Measurements from ENCODE around the gene CACNA1E. TPM values are rescaled to one million over a fixed set of nuclear protein-coding genes. Genes with fewer than 3 reads are reported as not detected.

Gene CACNA1E
- total RNA-seq, 1 donor from 2014 or later = 0.52 TPM

GRCh38 chr1:181608948-181609347 is 125.6 kb downstream of the CACNA1E start:
- Histone ChIP-seq H3K9me3 (ENCODE audit: control insufficient read depth in 3 of 3, low read length in 3 of 3) (no peaks in the 10 kb centered on the region), H3K36me3 (ENCODE audit: control insufficient read depth in 3 of 3, insufficient read depth in 3 of 3, low read length in 3 of 3) (no peaks in the 10 kb centered on the region), H3K4me3 (ENCODE audit: low read length in 3 of 3) (no peak overlapping the region), H3K4me1 (ENCODE audit: control insufficient read depth in 3 of 3, insufficient read depth in 3 of 3, low read length in 3 of 3) (no peaks in the 10 kb centered on the region), H3K27ac (ENCODE audit: low read depth, low read length) (no peak overlapping the region), H3K27me3 (ENCODE audit: control insufficient read depth in 3 of 3, insufficient read depth in 3 of 3, low read length in 3 of 3) (no peaks in the 10 kb centered on the region), H3K9ac (ENCODE audit: low read depth in 1 of 3, low read length in 3 of 3) (no peak overlapping the region)

- no peak overlapping the region for H3K27ac ChIP-seq (ENCODE audit: low read depth, low read length)
- H3K9ac ChIP-seq (ENCODE audit: low read depth in 1 of 3, low read length in 3 of 3) = no peak overlapping the region
- H3K27me3 ChIP-seq (ENCODE audit: control insufficient read depth in 3 of 3, insufficient read depth in 3 of 3, low read length in 3 of 3) = no peaks in the 10 kb centered on the region
- no peaks in the 10 kb centered on the region for H3K4me1 ChIP-seq (ENCODE audit: control insufficient read depth in 3 of 3, insufficient read depth in 3 of 3, low read length in 3 of 3)
- H3K4me3 ChIP-seq (ENCODE audit: low read length in 3 of 3) = no peak overlapping the region
- H3K36me3 ChIP-seq (ENCODE audit: control insufficient read depth in 3 of 3, insufficient read depth in 3 of 3, low read length in 3 of 3) = no peaks in the 10 kb centered on the region
- no peaks in the 10 kb centered on the region for H3K9me3 ChIP-seq (ENCODE audit: control insufficient read depth in 3 of 3, low read length in 3 of 3)
Observed at GRCh38 chr1:181612100-181612499, 128.8 kb downstream of the CACNA1E start.

DNA sequence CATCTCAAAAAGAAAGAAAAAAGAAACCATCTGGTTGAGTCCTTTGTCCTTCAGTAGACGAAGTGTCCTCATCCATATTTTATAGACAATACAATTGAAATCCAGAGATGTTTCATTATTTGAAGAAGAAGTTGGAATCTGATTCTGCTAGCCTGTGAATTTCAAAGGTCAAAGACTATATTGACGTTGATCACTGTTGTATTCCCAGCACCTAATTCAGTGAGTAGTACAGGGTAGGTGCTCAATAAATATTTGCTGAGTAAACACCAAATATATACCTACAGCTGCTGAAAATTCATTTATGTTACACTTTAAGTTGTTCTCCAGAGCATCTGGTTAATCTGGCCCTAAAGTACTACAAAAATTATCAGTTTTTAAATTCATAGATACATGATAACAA is 135.2 kb downstream of the CACNA1E start:
- H3K27me3 ChIP-seq (ENCODE audit: control insufficient read depth in 3 of 3, insufficient read depth in 3 of 3, low read length in 3 of 3) = no peaks in the 10 kb centered on the region
- no peak overlapping the region for H3K27ac ChIP-seq (ENCODE audit: low read depth, low read length)
- H3K9ac ChIP-seq (ENCODE audit: low read depth in 1 of 3, low read length in 3 of 3) = no peak overlapping the region
- H3K36me3 ChIP-seq (ENCODE audit: control insufficient read depth in 3 of 3, insufficient read depth in 3 of 3, low read length in 3 of 3) = no peaks in the 10 kb centered on the region
- no peak overlapping the region for H3K4me3 ChIP-seq (ENCODE audit: low read length in 3 of 3)
- no peaks in the 10 kb centered on the region for H3K9me3 ChIP-seq (ENCODE audit: control insufficient read depth in 3 of 3, low read length in 3 of 3)
- H3K4me1 ChIP-seq (ENCODE audit: control insufficient read depth in 3 of 3, insufficient read depth in 3 of 3, low read length in 3 of 3) = no peaks in the 10 kb centered on the region

DNA sequence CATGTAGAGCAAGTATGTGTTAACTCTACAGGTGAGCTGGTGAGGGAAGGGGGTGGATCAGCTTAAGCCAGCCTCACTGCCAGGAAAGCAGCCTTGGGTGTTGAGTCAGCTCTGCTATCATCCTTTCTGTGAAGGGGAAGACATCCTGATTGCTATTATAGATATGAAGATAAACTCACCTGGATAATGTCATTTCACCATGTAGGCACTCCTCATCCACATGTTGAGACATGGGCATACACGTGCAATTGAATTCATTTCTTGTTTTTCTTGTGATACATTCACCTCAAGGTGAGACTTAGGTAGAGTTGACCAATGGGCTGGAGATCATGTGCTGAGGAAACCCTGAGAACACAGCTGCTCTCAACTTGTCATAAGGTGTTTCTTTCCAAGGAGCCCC is 136.9 kb downstream of the CACNA1E start:
- no peak overlapping the region for H3K27ac ChIP-seq (ENCODE audit: low read depth, low read length)
- H3K4me1 ChIP-seq (ENCODE audit: control insufficient read depth in 3 of 3, insufficient read depth in 3 of 3, low read length in 3 of 3) = no peaks in the 10 kb centered on the region
- no peak overlapping the region for H3K9ac ChIP-seq (ENCODE audit: low read depth in 1 of 3, low read length in 3 of 3)
- H3K27me3 ChIP-seq (ENCODE audit: control insufficient read depth in 3 of 3, insufficient read depth in 3 of 3, low read length in 3 of 3) = no peaks in the 10 kb centered on the region
- H3K9me3 ChIP-seq (ENCODE audit: control insufficient read depth in 3 of 3, low read length in 3 of 3) = no peaks in the 10 kb centered on the region
- no peaks in the 10 kb centered on the region for H3K36me3 ChIP-seq (ENCODE audit: control insufficient read depth in 3 of 3, insufficient read depth in 3 of 3, low read length in 3 of 3)
- H3K4me3 ChIP-seq (ENCODE audit: low read length in 3 of 3) = no peak overlapping the region

DNA sequence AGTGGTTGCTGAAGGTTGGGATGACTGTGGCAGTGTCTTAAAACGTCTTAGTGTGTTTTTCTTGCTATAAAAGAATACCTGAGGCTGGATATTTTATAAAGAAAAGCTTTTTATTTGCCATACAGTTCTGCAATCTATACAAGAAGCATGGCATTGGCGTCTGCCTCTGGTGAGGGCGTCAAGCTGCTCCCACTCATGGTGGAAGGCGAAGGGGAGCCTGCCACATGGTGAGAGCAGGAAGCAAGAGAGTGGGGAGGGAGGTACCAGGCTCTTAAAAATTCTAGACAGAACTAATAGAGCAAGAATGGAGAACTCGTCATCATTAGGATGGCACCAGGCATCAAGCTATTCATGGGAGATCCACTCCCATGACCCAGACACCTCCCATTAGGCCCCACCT is 140.5 kb downstream of the CACNA1E start:
- H3K9ac ChIP-seq (ENCODE audit: low read depth in 1 of 3, low read length in 3 of 3) = no peak overlapping the region
- no peaks in the 10 kb centered on the region for H3K27me3 ChIP-seq (ENCODE audit: control insufficient read depth in 3 of 3, insufficient read depth in 3 of 3, low read length in 3 of 3)
- H3K9me3 ChIP-seq (ENCODE audit: control insufficient read depth in 3 of 3, low read length in 3 of 3) = no peaks in the 10 kb centered on the region
- no peaks in the 10 kb centered on the region for H3K4me1 ChIP-seq (ENCODE audit: control insufficient read depth in 3 of 3, insufficient read depth in 3 of 3, low read length in 3 of 3)
- H3K36me3 ChIP-seq (ENCODE audit: control insufficient read depth in 3 of 3, insufficient read depth in 3 of 3, low read length in 3 of 3) = no peaks in the 10 kb centered on the region
- no peak overlapping the region for H3K27ac ChIP-seq (ENCODE audit: low read depth, low read length)
- H3K4me3 ChIP-seq (ENCODE audit: low read length in 3 of 3) = no peak overlapping the region

DNA sequence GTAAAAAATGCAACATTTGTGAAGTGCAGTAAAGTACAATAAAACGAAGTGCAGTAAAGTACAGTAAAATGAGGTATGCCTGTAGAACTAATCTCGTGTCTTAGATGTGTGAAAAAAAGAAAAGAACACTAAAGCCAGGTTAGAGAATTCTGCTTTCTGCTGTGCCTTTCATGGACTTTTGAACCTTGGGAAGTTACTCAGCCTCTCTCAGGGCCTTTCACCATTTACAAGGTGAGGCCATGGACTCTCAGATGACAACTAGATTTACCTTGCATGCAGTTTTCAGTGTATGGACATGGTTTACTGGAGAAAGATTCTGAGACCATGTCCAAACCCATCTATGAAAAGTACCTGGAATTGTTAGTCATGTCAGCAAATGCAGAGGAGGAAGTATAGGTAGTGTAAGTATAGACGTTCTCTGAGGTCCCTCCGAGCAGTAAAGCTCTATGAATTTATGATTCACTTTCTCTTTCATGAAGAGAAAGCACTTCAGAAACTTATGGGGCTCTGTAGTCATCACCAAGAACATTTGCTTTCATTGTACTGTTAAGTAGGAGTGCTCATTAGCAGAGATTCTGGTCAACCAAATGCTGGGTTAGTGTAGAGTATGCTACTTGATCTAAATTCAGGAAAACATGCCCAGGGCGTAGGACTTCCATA is 143.1 kb downstream of the CACNA1E start:
- H3K9ac ChIP-seq (ENCODE audit: low read depth in 1 of 3, low read length in 3 of 3) = no peak overlapping the region
- H3K27me3 ChIP-seq (ENCODE audit: control insufficient read depth in 3 of 3, insufficient read depth in 3 of 3, low read length in 3 of 3) = no peaks in the 10 kb centered on the region
- no peaks in the 10 kb centered on the region for H3K9me3 ChIP-seq (ENCODE audit: control insufficient read depth in 3 of 3, low read length in 3 of 3)
- H3K27ac ChIP-seq (ENCODE audit: low read depth, low read length) = no peak overlapping the region
- H3K36me3 ChIP-seq (ENCODE audit: control insufficient read depth in 3 of 3, insufficient read depth in 3 of 3, low read length in 3 of 3) = no peaks in the 10 kb centered on the region
- H3K4me3 ChIP-seq (ENCODE audit: low read length in 3 of 3) = no peak overlapping the region
- H3K4me1 ChIP-seq (ENCODE audit: control insufficient read depth in 3 of 3, insufficient read depth in 3 of 3, low read length in 3 of 3) = peaks cover 7 to 13% (median 12%) of the 10 kb centered on the region in 3 donors

DNA sequence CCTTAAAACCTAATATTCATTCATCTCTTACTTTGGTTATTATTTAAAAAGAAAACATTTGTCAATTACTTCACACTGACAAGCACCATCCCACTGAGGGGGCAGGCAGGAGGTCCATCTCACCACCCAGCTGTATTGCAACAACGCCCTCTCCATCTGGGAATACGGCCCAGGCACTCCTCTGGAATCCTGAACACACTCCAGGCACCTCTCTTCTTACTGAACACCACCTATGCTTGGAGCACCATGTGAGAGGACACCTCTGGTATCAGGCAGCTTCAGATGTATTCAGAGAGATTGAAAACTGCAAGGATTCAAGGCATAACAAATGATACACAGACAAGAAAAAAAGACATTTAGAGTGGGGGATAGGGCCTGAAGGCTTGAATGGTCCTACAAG is 147.1 kb downstream of the CACNA1E start:
- peaks cover 10 to 15% (median 14%) of the 10 kb centered on the region in 3 donors for H3K4me1 ChIP-seq (ENCODE audit: control insufficient read depth in 3 of 3, insufficient read depth in 3 of 3, low read length in 3 of 3)
- no peaks in the 10 kb centered on the region for H3K27me3 ChIP-seq (ENCODE audit: control insufficient read depth in 3 of 3, insufficient read depth in 3 of 3, low read length in 3 of 3)
- H3K36me3 ChIP-seq (ENCODE audit: control insufficient read depth in 3 of 3, insufficient read depth in 3 of 3, low read length in 3 of 3) = no peaks in the 10 kb centered on the region
- H3K9ac ChIP-seq (ENCODE audit: low read depth in 1 of 3, low read length in 3 of 3) = no peak overlapping the region
- H3K4me3 ChIP-seq (ENCODE audit: low read length in 3 of 3) = no peak overlapping the region
- H3K9me3 ChIP-seq (ENCODE audit: control insufficient read depth in 3 of 3, low read length in 3 of 3) = no peaks in the 10 kb centered on the region
- H3K27ac ChIP-seq (ENCODE audit: low read depth, low read length) = no peak overlapping the region

GRCh38 chr1:181630838-181631237 is 147.5 kb downstream of the CACNA1E start:
- H3K4me1 ChIP-seq (ENCODE audit: control insufficient read depth in 3 of 3, insufficient read depth in 3 of 3, low read length in 3 of 3) = peaks cover 10 to 15% (median 14%) of the 10 kb centered on the region in 3 donors
- no peaks in the 10 kb centered on the region for H3K9me3 ChIP-seq (ENCODE audit: control insufficient read depth in 3 of 3, low read length in 3 of 3)
- no peak overlapping the region for H3K4me3 ChIP-seq (ENCODE audit: low read length in 3 of 3)
- no peaks in the 10 kb centered on the region for H3K36me3 ChIP-seq (ENCODE audit: control insufficient read depth in 3 of 3, insufficient read depth in 3 of 3, low read length in 3 of 3)
- no peak overlapping the region for H3K9ac ChIP-seq (ENCODE audit: low read depth in 1 of 3, low read length in 3 of 3)
- no peak overlapping the region for H3K27ac ChIP-seq (ENCODE audit: low read depth, low read length)
- no peaks in the 10 kb centered on the region for H3K27me3 ChIP-seq (ENCODE audit: control insufficient read depth in 3 of 3, insufficient read depth in 3 of 3, low read length in 3 of 3)

- Histone ChIP-seq H3K9ac (ENCODE audit: low read depth in 1 of 3, low read length in 3 of 3) (no peak overlapping the region), H3K36me3 (ENCODE audit: control insufficient read depth in 3 of 3, insufficient read depth in 3 of 3, low read length in 3 of 3) (no peaks in the 10 kb centered on the region), H3K4me1 (ENCODE audit: control insufficient read depth in 3 of 3, insufficient read depth in 3 of 3, low read length in 3 of 3) (peaks cover 10 to 20% (median 17%) of the 10 kb centered on the region in 3 donors), H3K4me3 (ENCODE audit: low read length in 3 of 3) (no peak overlapping the region), H3K9me3 (ENCODE audit: control insufficient read depth in 3 of 3, low read length in 3 of 3) (no peaks in the 10 kb centered on the region), H3K27ac (ENCODE audit: low read depth, low read length) (no peak overlapping the region), H3K27me3 (ENCODE audit: control insufficient read depth in 3 of 3, insufficient read depth in 3 of 3, low read length in 3 of 3) (no peaks in the 10 kb centered on the region)
Observed at GRCh38 chr1:181632492-181632891, 149.2 kb downstream of the CACNA1E start.

DNA sequence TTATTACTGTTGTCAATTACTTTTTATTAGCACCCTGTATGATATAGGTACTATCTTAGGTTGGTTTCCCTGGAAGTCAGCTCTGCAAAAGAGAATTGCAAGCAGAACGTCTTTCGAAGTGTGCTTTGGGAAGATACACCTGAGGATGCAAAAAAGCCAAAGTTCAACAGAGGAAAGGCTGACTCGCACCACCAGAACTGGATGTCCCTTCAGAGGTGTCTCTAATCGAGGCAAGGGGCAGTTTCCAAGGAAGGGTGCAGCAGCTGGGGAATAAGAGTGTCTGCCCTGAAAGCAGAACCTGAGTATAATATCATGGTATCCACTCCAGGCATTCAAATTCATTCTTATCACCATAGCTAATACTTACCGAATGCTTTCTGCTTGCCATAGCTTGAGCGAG is 149.6 kb downstream of the CACNA1E start:
- Histone ChIP-seq H3K9me3 (ENCODE audit: control insufficient read depth in 3 of 3, low read length in 3 of 3) (no peaks in the 10 kb centered on the region), H3K9ac (ENCODE audit: low read depth in 1 of 3, low read length in 3 of 3) (no peak overlapping the region), H3K4me1 (ENCODE audit: control insufficient read depth in 3 of 3, insufficient read depth in 3 of 3, low read length in 3 of 3) (peaks cover 10 to 25% (median 21%) of the 10 kb centered on the region in 3 donors), H3K4me3 (ENCODE audit: low read length in 3 of 3) (no peak overlapping the region), H3K27ac (ENCODE audit: low read depth, low read length) (no peak overlapping the region), H3K36me3 (ENCODE audit: control insufficient read depth in 3 of 3, insufficient read depth in 3 of 3, low read length in 3 of 3) (no peaks in the 10 kb centered on the region), H3K27me3 (ENCODE audit: control insufficient read depth in 3 of 3, insufficient read depth in 3 of 3, low read length in 3 of 3) (no peaks in the 10 kb centered on the region)
